Stimulated activated CD4-positive, alpha-beta T cell treated with anti-CD3 and anti-CD28 coated beads, Interleukin-2, amount 100 ng/mL, for 4 hours (primary cell): Measurements from ENCODE around the gene UBAC2.

Experiments used
- DNase-seq: peaks from one replicate; pipeline ENCODE4 v3.0.0-alpha.2; 2020; ENCODE audit warnings: low read depth

The UBAC2 gene

DNA sequence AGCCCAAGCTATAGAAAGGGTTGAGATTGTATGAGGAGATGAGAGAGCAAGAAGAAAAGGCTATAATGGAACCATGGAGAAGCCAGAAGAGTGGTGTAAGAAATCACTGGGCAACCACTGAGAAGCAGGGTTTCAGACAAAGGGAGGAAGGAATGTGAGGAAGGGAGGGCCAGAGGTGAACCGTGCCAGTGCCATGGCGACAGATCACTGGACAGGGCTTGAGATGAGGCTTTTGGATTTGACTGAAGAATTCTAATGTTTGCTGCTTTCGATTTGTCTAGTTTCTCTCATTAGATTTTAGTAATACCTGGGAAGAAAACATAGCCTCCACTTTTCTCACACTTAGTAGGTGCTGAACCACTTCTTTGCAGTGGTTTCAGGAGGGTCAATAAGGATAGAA lies 112.8 kb downstream of the UBAC2 start:
- no peak for DNase-seq

- no peak for DNase-seq
These were observed 113.3 kb downstream of the UBAC2 start for GRCh38 chr13:99313941-99314340.

DNA sequence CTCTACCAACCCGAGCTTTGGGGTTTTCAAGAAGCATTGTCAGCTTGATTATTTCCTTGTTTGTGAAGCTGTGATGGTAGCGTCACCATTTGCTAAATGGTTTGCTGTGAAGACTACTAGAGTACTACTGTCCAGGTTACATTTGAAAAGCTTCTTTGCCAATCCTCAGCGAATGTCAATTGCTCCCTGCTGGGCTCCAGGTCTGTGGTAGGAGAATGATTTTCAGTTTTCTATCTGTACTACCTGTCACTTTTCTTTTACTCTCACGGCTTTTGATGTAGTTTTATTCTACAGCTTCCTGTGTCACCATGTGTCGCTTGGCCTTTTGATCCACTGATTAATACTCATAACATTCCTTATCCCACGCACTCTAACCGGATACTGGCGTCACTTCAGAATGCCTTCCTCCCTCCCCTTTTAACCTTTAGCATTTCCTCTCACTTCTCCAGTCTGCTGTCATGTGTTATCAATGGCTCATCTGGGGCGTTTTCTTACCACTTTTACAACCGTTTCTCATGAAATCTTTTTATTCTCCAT lies 114.1 kb downstream of the UBAC2 start:
- DNase-seq: peak; percentile 78

DNA sequence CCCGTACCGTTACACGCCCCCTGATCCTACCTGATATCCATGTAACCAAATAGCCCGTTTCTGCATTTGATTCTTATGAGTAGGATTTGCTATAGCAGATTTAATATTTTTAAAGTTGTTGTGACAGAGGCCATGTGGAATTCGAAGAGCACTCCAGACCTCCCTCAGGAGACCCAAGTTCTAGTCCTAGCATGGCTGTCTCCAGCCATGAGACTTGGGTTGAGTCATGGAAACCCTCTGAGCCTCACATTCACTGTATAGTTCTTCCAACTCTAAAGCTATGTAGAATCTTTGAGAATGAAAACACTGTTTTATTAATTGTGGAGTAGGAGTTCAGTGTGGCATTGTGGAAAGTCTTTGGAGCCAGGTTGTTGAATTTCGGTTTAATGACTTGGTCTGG lies 114.5 kb downstream of the UBAC2 start:
- no peak for DNase-seq

- DNase-seq: no peak
These were observed 115.6 kb downstream of the UBAC2 start for GRCh38 chr13:99316224-99316623.

DNA sequence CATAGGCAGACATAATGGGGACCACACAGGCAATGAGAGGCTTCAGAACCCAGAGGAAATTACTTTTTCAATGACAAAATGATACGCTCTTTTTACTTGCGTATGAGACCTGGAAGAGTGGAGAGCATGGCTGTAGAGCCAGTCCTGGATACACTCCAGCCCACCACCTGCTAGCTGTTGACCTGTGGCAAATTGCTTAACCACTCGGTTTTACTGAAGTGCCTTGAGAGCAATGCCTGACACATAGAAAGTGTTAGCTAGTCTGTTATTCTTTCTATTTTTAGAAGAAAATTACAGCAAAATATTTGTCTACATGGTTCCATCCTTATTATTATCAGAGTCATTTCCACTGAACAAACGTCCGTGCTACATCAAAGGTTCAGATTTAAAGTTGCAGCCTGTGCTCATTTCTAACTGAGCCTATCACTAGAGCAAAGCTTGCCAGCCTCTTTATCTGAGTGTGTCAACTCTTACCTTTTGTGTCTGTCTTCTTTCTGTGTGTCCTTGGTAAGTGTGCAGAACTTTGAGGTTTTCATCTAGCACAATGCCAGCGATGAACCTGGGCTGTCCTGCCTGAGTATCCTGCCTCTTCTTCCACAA lies 116.1 kb downstream of the UBAC2 start:
- no peak for DNase-seq

GRCh38 chr13:99320693-99321481 lies 120.2 kb downstream of the UBAC2 start:
- no peak for DNase-seq

DNA sequence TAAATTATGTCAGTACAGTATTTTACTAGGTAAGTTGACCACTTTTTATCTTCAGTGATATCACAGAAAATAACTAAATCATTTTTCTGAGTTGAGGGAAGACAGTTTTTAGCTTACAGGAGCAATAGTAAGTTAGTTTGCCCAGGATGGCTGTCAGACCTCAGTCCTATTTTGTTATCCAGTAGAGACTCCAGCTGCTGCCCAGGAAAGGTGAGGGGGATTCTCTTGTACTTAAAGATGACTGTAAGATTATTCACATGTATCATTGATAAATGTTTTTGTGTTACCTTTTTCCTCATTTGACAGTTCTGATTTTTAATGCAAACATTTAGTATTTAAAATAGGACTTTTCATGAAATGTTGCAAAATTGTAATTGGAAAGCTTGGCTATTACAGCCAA lies 121.1 kb downstream of the UBAC2 start:
- no peak for DNase-seq

- no peak for DNase-seq
These were observed 121.8 kb downstream of the UBAC2 start for GRCh38 chr13:99322297-99323103.

- no peak for DNase-seq
These were observed 122.8 kb downstream of the UBAC2 start for GRCh38 chr13:99323488-99323887.

DNA sequence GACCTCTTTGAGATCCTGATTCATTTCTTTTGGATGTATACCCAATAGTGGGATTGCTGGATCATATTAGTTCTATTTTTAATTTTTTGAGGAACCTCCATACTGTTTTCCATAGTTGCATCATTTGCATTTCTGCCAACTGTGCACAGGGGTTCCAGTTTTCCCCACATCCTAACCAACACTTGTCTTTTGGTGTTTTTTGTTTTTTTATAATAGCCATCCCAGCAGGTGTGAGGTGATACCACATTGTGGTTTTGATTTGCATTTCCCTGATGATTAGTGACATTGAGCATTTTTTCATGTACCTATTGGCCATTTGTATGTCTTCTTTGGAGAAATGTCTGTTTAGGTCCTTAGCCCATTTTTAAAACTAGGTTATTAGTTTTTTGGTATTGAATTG lies 125.4 kb downstream of the UBAC2 start:
- DNase-seq: no peak

DNA sequence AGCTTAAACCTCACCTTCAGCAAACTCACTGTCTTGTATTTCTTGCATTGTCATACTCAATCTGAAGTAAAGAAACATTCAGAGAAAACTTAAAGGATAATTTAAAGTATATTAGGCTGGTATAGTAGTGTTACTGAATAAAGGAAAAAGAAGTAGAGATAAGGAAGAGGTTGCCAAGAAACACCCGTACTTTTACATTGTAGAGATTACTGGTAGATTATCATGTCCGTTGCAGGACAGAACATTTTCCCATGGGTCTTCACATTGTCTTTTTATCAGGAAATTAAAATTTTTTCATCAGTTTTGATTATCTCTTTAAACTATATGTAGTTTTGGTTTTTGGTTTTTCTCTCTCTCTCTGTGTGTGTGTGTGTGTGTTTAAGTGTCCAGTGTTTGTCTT lies 126.5 kb downstream of the UBAC2 start:
- DNase-seq: no peak

DNA sequence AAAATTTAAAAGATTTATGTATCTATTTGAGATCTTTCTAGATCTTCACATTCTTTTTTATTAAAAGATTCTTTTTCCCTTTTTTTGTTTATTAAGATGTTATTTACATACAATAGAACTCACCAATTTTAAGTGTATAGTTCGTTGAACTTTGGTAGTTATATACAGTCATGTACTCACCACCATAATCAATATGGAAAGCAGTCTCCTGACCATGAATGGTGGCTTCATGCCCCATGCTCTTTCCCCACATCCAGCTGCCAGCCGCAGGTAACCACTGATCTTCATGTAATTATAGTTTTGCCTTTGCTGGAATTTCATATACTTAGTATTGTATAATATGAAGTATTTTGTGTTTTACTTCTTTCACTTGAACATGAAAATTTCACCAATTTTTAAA lies 127.1 kb downstream of the UBAC2 start:
- DNase-seq: no peak

DNA sequence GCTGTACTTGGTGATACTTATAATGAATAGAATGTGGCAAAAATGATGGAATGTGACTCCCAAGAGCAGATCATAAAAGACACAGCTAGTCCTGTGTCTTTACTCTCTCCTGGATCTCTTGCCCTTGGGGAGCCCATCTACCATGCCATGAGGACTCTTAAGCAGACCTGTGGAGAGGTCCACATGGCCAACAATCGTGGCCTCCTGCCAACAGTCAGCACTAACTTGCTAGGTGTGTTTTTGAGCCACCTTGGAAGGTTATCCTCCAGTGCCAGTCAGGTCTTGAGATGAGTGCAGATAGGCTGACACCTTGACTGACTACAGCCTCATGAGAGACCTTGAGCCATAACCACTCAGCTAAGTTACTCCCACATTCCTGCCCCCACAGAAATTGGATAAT lies 128.8 kb downstream of the UBAC2 start:
- DNase-seq: no peak

DNA sequence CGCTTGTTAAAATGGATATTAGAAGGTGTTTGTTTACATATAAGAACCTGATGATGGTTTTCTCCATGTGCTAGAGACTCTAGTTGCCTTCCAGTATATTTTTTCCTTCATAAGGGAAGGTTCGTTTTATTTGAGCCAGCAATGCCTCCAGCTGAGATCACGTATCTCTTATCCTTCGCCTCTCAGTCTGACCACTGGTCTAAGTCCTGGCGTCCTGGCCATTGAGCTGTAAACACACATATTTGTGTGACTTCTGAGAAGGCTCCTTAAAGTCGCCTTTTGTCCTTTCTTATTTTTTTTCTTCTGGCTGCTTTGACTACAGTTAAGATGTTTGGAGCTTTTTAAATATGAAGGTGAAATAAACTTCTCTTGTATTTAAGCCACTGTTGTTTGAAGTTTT lies 130.3 kb downstream of the UBAC2 start:
- no peak for DNase-seq

GRCh38 chr13:99331881-99332293 lies 131.2 kb downstream of the UBAC2 start:
- DNase-seq: no peak

DNA sequence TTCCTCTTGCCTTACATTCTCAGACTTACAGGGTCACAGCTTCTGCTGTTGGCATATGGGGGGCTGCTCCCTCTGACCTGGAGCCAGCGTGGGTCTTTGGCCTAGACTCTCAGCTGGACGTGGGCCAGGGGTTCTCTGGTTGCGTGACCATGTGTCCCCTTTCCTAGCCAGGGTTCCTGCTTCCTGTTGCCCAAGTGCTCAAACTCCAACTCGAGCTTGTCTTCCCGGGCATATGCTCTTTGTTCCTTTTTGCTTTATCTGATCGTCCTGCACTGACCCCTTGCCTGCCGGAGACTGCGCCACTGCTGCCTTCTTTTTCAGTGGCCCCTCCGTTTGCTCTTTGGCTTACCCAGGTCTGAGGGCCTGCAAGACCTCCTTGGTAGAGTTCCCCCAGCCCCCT lies 131.8 kb downstream of the UBAC2 start:
- DNase-seq: no peak

GRCh38 chr13:99334221-99334620 lies 133.6 kb downstream of the UBAC2 start:
- DNase-seq: no peak

- DNase-seq: no peak
These were observed 134.4 kb downstream of the UBAC2 start for GRCh38 chr13:99335087-99335486.

- no peak for DNase-seq
These were observed 134.9 kb downstream of the UBAC2 start for GRCh38 chr13:99335603-99336002.

DNA sequence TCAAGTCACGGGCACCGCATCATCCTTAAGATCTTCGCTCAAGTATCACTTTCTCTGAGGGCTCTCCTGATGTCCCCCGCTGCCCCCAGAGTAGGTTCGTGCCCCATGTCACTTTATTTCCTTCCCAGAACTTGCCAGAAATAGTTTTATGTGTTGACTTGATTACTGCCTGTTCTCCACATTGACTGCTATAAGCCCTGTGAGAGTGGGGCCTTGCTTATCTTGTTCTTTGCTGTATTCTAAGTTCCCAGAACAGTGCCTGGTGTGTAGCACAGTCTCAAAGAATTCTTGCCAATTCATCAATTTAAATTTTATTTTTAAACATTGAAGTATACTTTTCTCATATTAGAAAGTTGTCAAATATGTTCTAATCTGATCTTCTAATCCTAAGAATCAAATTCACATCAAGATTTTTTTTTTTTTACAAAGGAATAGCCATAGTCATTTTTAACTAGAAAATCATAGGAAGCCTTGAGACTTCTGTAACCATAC lies 138.6 kb downstream of the UBAC2 start:
- no peak for DNase-seq

DNA sequence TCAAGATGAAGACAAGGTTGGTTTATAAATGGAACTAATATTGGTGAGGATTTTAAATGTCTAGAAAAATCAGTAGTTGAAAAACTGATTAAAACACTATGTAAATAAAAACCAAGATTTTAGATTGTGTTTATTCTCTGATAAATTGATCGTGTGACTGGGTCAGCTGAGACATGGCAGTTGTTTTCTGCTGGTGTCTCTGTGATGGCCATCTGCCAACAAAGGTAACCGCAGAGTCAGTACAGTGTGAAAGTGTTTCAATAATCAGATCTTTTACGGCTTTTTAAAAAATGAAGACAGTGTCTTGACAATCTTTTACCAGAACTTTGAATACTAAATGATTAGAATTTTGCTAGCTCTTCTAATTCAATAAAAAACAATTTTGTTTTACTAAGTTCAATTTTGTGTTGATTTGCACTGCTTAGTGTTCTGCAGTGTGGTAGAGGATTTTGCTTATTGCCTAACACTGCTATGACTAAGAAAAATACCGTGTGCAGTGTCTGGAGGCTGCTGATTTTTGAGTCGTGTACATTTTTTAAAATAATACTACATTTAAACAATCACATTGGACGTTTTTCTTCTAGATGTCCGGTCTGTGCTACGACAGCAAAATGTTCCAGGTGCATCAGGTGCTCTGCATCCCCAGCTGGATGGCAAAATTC lies 139.2 kb downstream of the UBAC2 start:
- DNase-seq: no peak
